OCI-LY1 (cell line): ENCODE data around the gene FANCG.

ENCODE experiments used
- CTCF ChIP-seq: fragments of 200-600 bp; sonication (generic), shearing (Covaris generic); IDR thresholded peaks from 2 replicates; pipeline ENCODE4 v1.5.1; 2017; ENCODE audit warnings: mild to moderate bottlenecking, antibody characterized with exemption, low read length, moderate library complexity, mixed read lengths
- EZH2 ChIP-seq: fragments of 200-600 bp; sonication (generic), shearing (Covaris generic); IDR thresholded peaks from 2 replicates; pipeline ENCODE4 v1.8.0; 2017; ENCODE audit warnings: borderline replicate concordance, mixed run types, mild to moderate bottlenecking, antibody characterized with exemption, low read length, moderate library complexity, mixed read lengths

DNA sequence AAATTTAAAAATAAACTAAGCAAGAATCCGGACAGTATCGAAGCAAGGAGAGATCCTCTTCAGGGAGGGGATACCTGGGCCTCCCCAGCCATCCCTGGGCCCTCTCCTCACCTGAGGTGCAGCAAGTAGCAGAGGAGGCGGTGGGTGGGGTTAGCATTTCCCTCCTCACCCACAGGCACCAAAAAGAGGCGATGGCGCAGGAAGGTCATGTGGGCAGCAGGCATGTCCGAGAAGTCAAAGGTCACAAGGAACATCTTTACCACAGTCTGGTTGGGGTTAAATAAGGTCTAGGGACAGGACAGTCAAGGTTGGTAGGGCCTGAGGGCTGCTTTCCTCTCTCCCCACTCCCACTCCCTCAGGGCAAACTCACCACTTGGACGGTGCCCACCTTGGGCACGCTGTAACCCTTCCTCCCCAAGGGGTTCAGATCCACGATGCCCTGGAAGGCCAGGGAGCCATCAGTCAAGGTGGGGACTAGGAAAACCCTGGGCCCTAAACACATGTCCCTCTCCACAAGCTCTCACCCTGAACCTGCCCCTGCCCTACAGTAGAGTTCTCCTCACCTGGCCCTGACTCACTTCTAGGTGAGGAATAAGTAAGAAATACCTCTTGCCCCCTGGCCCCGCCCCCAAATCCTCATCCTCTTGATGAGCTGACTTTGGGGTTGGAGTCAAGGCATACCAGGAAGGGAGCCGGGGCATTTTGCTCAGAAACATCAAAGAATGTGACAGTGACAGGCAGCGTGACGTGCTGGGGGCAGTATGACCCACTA, 26.0 kb upstream of the FANCG start:
- no peak for TF ChIP-seq CTCF
- TF ChIP-seq EZH2: no peak
